Thyroid gland (tissue), 4 donors: ENCODE results near the gene KAZN.

ENCODE experiments used
- POLR2A ChIP-seq, 2 donors: fragments of 450-650 bp; IDR thresholded peaks; one replicate each; pipeline ENCODE4 v1.6.1; 2017; ENCODE audit warnings: antibody characterized with exemption in 2 of 2, mild to moderate bottlenecking in 2 of 2, moderate library complexity in 1 of 2
- TF ChIP-seq, protein P1 (sequence below), 6 experiments: fragments of 200-600 bp in 3 of 6; fragments of 450-650 bp in 3 of 6; sonication (generic) in 3 of 6; IDR thresholded peaks; one replicate each; pipeline ENCODE4 v1.5.1; 2016 to 2019; ENCODE audit warnings: antibody characterized with exemption in 6 of 6, mild to moderate bottlenecking in 2 of 6, inconsistent platforms in 1 of 6, moderate library complexity in 1 of 6

DNA sequence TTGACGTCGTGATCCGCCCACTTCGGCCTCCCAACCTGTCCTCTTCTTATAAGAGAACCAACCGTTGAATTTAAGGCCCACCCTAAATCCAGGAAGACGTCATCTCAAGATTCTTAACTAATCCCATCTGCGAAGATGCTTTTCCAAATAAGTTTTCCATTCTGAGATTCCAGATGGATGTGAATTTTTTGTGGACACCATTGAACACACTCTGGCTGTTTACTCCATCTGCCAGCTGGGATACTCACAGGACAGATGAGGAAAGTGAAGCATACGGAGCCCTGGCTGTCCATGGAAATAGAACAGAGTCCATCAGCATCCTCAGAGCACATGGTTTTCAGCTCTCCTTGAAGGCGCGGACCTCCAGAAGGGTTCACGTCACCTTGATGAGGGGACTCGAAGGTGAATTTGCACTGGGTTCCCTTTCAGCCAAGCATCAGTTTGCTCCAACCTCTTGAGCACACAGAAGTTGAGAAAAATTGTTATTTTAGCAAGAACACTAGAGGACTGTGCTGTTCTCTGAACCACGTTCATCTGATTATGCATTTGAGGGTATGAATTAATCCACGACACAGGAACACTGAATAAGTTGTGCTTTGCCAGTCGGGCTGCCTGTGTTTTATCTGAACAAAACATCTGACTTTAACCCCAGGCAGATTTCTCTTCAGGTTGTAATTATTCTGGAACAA, 68.6 kb downstream of the KAZN start:
- TF ChIP-seq, protein P1, sequence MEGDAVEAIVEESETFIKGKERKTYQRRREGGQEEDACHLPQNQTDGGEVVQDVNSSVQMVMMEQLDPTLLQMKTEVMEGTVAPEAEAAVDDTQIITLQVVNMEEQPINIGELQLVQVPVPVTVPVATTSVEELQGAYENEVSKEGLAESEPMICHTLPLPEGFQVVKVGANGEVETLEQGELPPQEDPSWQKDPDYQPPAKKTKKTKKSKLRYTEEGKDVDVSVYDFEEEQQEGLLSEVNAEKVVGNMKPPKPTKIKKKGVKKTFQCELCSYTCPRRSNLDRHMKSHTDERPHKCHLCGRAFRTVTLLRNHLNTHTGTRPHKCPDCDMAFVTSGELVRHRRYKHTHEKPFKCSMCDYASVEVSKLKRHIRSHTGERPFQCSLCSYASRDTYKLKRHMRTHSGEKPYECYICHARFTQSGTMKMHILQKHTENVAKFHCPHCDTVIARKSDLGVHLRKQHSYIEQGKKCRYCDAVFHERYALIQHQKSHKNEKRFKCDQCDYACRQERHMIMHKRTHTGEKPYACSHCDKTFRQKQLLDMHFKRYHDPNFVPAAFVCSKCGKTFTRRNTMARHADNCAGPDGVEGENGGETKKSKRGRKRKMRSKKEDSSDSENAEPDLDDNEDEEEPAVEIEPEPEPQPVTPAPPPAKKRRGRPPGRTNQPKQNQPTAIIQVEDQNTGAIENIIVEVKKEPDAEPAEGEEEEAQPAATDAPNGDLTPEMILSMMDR (IDR thresholded peaks at IDR 0.05), result no peak
- no peak for TF ChIP-seq POLR2A (IDR thresholded peaks at IDR 0.05)
